Gastroesophageal sphincter (tissue), 3 donors: ENCODE measurements around the gene GOLGA8K.
"Not testable (repeated sequence)": the region's sequence is repeated elsewhere in the genome, so short reads cannot be mapped to it uniquely, and the experiment has no call there.

Experiments
- CTCF ChIP-seq, 4 experiments: fragments of 200-600 bp in 2 of 4; fragments of 450-650 bp in 2 of 4; sonication (generic) in 1 of 4; IDR thresholded peaks; one replicate each; pipeline ENCODE4 v1.5.1; 2017 to 2019; ENCODE audit warnings: antibody characterized with exemption in 4 of 4, mild to moderate bottlenecking in 2 of 4, moderate library complexity in 2 of 4
- POLR2A ChIP-seq, 2 donors: fragments of 450-650 bp; IDR thresholded peaks; one replicate each; pipeline ENCODE4 v1.6.1; 2017; ENCODE audit warnings: antibody characterized with exemption in 2 of 2, mild to moderate bottlenecking in 2 of 2, moderate library complexity in 1 of 2

- TF ChIP-seq CTCF, POLR2A (IDR thresholded peaks at IDR 0.05): not testable (repeated sequence)
Measured at GRCh38 chr15:32388050-32388648, 14.9 kb downstream of the GOLGA8K start.
